Adrenal gland (tissue), 5 donors: Measurements from ENCODE around the gene DSCAML1.

Experiments used
- POLR2A ChIP-seq, 2 donors: fragments of 450-650 bp; IDR thresholded peaks; one replicate each; pipeline ENCODE4 v1.6.1; 2017; ENCODE audit warnings: antibody characterized with exemption in 2 of 2, mild to moderate bottlenecking in 2 of 2, moderate library complexity in 1 of 2
- TF ChIP-seq, protein P1 (sequence below), 6 experiments: fragments of 450-650 bp in 4 of 6; fragments of 200-600 bp in 2 of 6; sonication (generic) in 1 of 6; IDR thresholded peaks; 1 replicate in 5 of 6; 2 replicates in 1 of 6; pipeline versions ENCODE4 v1.5.1 to v1.8.0; 2016 to 2021; ENCODE audit warnings: antibody characterized with exemption in 6 of 6, mild to moderate bottlenecking in 2 of 6, moderate library complexity in 1 of 6
- donor health status: DM: no; HTN: no; CAD: no.

DNA sequence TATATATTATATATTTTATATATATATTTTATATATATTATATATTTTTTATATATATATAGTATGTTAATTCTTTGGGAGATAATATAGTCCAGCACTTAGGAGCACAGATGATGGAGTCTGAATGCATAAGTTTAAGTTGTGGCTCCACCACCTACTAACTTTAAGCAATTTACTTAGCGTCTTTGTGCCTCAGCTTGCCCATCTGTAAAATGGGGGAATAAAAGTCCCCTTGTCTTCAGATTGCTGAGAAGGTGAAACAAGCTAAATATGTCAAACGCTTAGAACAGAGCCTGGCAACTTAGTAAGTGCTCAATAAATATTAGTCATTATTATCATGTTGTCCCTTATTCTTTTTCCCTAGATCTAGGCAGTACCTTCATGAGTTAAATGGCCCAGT, 27.5 kb downstream of the DSCAML1 start:
- TF ChIP-seq, protein P1, sequence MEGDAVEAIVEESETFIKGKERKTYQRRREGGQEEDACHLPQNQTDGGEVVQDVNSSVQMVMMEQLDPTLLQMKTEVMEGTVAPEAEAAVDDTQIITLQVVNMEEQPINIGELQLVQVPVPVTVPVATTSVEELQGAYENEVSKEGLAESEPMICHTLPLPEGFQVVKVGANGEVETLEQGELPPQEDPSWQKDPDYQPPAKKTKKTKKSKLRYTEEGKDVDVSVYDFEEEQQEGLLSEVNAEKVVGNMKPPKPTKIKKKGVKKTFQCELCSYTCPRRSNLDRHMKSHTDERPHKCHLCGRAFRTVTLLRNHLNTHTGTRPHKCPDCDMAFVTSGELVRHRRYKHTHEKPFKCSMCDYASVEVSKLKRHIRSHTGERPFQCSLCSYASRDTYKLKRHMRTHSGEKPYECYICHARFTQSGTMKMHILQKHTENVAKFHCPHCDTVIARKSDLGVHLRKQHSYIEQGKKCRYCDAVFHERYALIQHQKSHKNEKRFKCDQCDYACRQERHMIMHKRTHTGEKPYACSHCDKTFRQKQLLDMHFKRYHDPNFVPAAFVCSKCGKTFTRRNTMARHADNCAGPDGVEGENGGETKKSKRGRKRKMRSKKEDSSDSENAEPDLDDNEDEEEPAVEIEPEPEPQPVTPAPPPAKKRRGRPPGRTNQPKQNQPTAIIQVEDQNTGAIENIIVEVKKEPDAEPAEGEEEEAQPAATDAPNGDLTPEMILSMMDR (IDR thresholded peaks at IDR 0.05): no peak
- no peak for TF ChIP-seq POLR2A (IDR thresholded peaks at IDR 0.05)
